Fibroblast of lung (primary cell): Measurements from ENCODE around the gene PIK3C2G.

Source experiments
- CTCF ChIP-seq, 2 donors: IDR thresholded peaks in 1 of 2; conservative IDR thresholded peaks in 1 of 2; 1 replicate in 1 of 2; 2 replicates in 1 of 2; pipeline ENCODE4 v1.5.1; 2011 to 2012; ENCODE audit warnings: low read length in 2 of 2, control low read depth in 1 of 2, inconsistent platforms in 1 of 2, low read depth in 1 of 2, mild to moderate bottlenecking in 1 of 2
- EZH2 ChIP-seq: IDR thresholded peaks from 2 replicates; pipeline ENCODE4 v1.5.1; 2012; ENCODE audit warnings: low read length, control low read depth, mild to moderate bottlenecking; ENCODE audit errors: missing control alignments

GRCh38 chr12:18352312-18352711 lies 91.0 kb downstream of the PIK3C2G start:
- TF ChIP-seq CTCF (conservative IDR thresholded peaks at IDR 0.05 in 1 of 2, IDR thresholded peaks at IDR 0.05 in 1 of 2; ENCODE audit: low read depth in 1 of 2, low read length in 2 of 2) (no peak), EZH2 (no peak)
